ENCODE data around the gene STX18.

The STX18 gene

DNA sequence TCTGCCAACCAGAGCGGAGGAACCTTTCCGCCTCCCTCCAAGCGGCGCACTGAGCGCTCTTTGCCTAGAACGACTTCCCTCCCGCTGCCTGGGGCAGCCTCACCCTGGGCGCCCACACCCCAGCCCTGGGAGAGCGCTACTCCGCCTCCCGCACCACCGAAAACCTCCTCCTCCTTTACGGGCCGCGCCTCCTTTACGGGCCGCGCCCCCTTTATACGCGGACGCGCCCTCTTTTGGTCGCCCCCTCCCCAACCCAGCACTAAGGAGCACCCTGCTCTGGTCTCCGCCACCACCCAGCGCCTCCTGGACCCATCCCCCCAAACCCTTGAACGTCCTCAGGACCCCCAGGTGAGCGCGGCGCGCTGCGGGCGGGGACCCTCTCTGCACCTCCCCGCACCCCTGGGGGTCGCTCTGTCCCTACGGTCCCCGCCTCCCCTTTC, 155.5 kb downstream of the STX18 start:
- DNase-seq (ENCODE audit: low read depth), result no peak
- peak overlapping the region; percentile 36 for H3K4me3 ChIP-seq (ENCODE audit: low read depth, low read length)
- TF ChIP-seq, protein P1, sequence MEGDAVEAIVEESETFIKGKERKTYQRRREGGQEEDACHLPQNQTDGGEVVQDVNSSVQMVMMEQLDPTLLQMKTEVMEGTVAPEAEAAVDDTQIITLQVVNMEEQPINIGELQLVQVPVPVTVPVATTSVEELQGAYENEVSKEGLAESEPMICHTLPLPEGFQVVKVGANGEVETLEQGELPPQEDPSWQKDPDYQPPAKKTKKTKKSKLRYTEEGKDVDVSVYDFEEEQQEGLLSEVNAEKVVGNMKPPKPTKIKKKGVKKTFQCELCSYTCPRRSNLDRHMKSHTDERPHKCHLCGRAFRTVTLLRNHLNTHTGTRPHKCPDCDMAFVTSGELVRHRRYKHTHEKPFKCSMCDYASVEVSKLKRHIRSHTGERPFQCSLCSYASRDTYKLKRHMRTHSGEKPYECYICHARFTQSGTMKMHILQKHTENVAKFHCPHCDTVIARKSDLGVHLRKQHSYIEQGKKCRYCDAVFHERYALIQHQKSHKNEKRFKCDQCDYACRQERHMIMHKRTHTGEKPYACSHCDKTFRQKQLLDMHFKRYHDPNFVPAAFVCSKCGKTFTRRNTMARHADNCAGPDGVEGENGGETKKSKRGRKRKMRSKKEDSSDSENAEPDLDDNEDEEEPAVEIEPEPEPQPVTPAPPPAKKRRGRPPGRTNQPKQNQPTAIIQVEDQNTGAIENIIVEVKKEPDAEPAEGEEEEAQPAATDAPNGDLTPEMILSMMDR (IDR thresholded peaks at IDR 0.05; ENCODE audit: control insufficient read depth, extremely low read depth, insufficient read depth), result no peak

DNA sequence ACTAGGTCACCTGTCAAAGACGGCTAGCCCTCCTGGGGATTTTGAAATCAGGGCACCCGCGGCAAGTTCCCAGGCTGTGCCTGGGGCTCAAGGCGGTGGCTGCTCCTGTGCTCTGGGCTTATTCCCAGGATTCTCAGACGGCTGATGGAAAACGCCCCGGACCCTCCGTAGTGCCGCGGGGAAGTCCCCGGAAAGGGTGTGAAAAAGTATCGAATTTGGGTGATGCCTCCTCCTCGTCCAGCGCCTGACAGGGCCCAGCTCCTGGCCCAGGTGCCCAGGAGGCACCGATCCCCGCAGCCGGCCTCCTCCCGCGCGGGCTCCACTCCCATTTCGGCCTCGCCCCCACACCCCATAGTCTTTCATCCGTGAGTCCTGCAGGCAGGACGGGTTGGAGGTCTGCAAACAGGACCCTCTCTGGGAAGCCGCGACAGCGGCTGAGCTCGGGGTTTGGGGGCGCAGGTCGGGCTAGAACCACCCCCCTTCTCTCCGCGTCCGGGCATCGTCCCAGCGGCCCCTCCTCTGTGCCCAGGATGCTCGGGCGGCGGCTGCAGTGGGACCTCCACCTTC, 156.0 kb downstream of the STX18 start:
- TF ChIP-seq, protein P1 (IDR thresholded peaks at IDR 0.05; ENCODE audit: control insufficient read depth, extremely low read depth, insufficient read depth), result no peak
- H3K4me3 ChIP-seq (ENCODE audit: low read depth, low read length), result no peak overlapping the region; the same call in 1 of the 2 replicates
- no peak for DNase-seq (ENCODE audit: low read depth)

DNA sequence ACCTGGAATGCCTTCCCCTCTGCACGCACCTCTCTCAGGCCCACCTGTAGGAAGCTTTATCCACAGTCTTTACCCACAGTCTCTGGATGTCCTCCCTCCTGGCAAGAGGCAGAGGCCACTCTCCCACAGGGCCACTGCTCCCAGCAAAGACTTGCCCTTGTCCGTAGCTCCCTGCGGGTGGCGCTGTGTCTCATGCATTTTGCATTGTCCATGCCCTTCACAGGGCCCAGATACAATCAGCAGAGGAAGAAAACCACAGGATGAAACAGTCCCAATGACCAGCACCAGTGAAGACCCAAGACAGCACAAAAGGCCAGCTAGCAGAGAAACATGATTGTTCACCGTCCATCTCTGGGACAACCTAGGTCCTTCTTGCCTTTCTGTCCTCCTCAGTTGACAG, 157.0 kb downstream of the STX18 start:
- no peak overlapping the region for H3K4me3 ChIP-seq (ENCODE audit: low read depth, low read length)
- DNase-seq (ENCODE audit: low read depth), result no peak
- TF ChIP-seq, protein P1 (IDR thresholded peaks at IDR 0.05; ENCODE audit: control insufficient read depth, extremely low read depth, insufficient read depth), result no peak

DNA sequence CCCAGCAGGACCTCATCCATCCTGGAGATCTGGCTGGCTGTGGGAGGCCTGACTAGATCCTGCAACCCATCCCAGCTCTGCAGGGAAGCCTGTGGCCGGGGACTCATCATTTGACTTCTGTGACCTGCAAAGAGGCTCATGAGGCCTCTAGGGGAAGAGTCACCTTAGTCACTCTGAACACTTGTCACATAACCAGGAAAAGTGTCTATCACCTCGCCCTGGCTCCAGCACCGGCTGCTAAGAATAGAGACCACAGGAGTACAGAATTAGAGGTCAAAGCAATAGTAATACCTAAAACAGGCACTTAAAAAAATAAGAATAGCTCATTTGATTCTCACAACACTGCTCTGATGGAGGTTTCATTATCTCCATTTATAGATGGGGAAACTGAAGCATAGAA, 158.8 kb downstream of the STX18 start:
- no peak overlapping the region for H3K4me3 ChIP-seq (ENCODE audit: low read depth, low read length)
- DNase-seq (ENCODE audit: low read depth), result no peak
- TF ChIP-seq, protein P1 (IDR thresholded peaks at IDR 0.05; ENCODE audit: control insufficient read depth, extremely low read depth, insufficient read depth), result no peak

DNA sequence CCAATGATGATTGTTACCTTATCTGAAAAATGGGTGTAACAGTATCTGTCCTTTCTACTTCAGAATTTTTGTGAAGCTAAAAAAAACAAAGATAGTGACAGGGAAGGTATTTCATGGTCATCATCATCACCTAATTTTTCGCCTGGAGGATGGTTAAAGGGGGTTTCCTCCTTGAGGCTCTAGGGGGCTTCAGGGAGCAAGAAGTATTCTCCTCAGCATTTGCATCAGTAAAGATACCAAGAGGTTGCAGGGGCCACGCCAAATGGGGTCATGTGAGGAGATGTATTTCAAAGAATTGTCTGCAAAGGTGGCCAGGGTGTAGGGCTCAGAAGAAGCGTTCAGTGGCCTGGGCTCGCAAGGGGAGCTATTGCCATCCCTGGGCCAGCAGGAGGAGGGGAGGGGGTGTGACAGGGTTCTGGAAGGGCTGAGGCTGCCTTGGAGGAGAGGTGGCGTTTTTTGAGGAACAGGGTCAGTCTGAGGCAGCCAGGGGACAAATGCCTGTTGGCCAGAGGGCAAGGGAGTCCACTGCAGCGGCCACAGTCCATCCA, 162.2 kb downstream of the STX18 start:
- H3K4me3 ChIP-seq (ENCODE audit: low read depth, low read length), result no peak overlapping the region
- TF ChIP-seq, protein P1 (IDR thresholded peaks at IDR 0.05; ENCODE audit: control insufficient read depth, extremely low read depth, insufficient read depth), result no peak
- no peak for DNase-seq (ENCODE audit: low read depth)

DNA sequence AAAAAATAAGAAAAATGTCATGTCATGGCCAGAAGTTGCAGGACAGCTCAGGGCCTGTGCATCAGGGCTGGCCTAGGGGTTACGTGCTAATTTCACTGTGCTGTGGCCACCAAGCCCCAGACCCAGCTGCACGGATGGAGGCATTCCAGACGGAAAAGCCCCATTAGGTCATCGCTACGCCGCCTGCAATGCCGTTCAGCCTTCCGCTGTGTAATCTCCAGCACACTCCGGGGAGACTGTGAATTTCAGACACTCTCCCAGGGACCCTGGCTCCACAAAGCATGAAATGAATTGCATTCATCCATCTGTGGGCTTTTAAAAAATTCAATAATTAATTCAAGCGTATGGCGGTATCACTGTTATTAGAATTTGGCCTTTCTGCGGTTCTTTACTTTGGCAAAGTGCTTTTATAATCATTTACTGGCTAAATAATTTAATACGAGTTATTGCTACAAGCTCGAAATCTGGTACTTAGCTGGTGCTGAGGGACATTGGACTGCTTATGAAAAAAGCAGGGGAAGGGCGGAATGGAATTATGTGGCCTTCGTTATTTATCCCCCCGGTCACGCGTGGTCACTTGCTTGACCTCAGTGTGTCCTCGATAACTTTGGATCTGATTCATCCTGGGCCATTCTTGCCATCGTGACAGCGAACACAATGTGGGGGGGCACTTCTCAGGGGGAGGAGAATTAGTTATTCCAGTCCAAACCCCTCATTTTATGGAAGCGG, 164.0 kb downstream of the STX18 start:
- no peak for DNase-seq (ENCODE audit: low read depth)
- TF ChIP-seq, protein P1 (IDR thresholded peaks at IDR 0.05; ENCODE audit: control insufficient read depth, extremely low read depth, insufficient read depth), result no peak
- H3K4me3 ChIP-seq (ENCODE audit: low read depth, low read length), result no peak overlapping the region
